Immature natural killer cell (primary cell): ENCODE measurements around the gene KRT6B. TPM values are rescaled to one million over a fixed set of nuclear protein-coding genes. Genes with fewer than 3 reads are reported as not detected.
A peak's percentile ranks its signal among the peaks of the same experiment; 100 is the strongest.
"Not testable (repeated sequence)": the region's sequence is repeated elsewhere in the genome, so short reads cannot be mapped to it uniquely, and the experiment has no call there.

Source experiments
- DNase-seq, 3 donors: peaks; one replicate each; pipeline ENCODE4 v3.0.0; 2022; ENCODE audit warnings: mixed read lengths in 1 of 3
- H3K27ac Mint-ChIP-seq, 6 donors: one replicate each; pipeline ENCODE4 v1.8.0; 2020; ENCODE audit warnings: mixed read lengths in 6 of 6, mild to moderate bottlenecking in 5 of 6, inconsistent platforms in 4 of 6, moderate library complexity in 3 of 6
- H3K27me3 Mint-ChIP-seq, 3 donors: one replicate each; pipeline ENCODE4 v1.8.0; 2020 to 2021; ENCODE audit warnings: low read depth in 3 of 3, mild to moderate bottlenecking in 3 of 3, mixed read lengths in 3 of 3, moderate library complexity in 3 of 3, inconsistent platforms in 1 of 3
- H3K36me3 Mint-ChIP-seq, 3 donors: one replicate each; pipeline ENCODE4 v1.8.0; 2020; ENCODE audit warnings: mixed read lengths in 3 of 3, inconsistent platforms in 2 of 3, mild to moderate bottlenecking in 2 of 3
- H3K4me1 Mint-ChIP-seq, 2 donors: one replicate each; pipeline ENCODE4 v1.8.0; 2020; ENCODE audit warnings: inconsistent platforms in 2 of 2, mild to moderate bottlenecking in 2 of 2, mixed read lengths in 2 of 2, moderate library complexity in 1 of 2
- H3K4me3 Mint-ChIP-seq, 5 donors: one replicate each; pipeline ENCODE4 v1.8.0; 2020; ENCODE audit warnings: mild to moderate bottlenecking in 5 of 5, mixed read lengths in 5 of 5, inconsistent platforms in 3 of 5, moderate library complexity in 3 of 5
- H3K9me3 Mint-ChIP-seq, 6 donors: one replicate each; pipeline ENCODE4 v1.8.0; 2020; ENCODE audit warnings: mild to moderate bottlenecking in 6 of 6, mixed read lengths in 6 of 6, inconsistent platforms in 4 of 6, moderate library complexity in 3 of 6
- polyA plus RNA-seq, 3 donors: library from polyadenylated mRNA; unstranded; fragments of 300-500 nt; fragmentation: Illumina TruSeq; gene quantifications; one replicate each; pipeline ENCODE4 v1.2.3, GENCODE V29; 2021

KRT6B gene
- polyA plus RNA-seq, 3 donors from 2014 or later, result 0.82 TPM; not detected in 2

- no peaks in the 10 kb centered on the region for H3K4me1 Mint-ChIP-seq
- H3K4me3 Mint-ChIP-seq, result no peak overlapping the region
- H3K9me3 Mint-ChIP-seq, result no peaks in the 10 kb centered on the region
- no peak overlapping the region for H3K27ac Mint-ChIP-seq
- no peaks in the 10 kb centered on the region for H3K36me3 Mint-ChIP-seq
- peaks cover 3 to 10% (median 4%) of the 10 kb centered on the region in 3 donors for H3K27me3 Mint-ChIP-seq
- DNase-seq, result no peak
Measured at GRCh38 chr12:52425466-52425865, 26.5 kb downstream of the KRT6B start.

DNA sequence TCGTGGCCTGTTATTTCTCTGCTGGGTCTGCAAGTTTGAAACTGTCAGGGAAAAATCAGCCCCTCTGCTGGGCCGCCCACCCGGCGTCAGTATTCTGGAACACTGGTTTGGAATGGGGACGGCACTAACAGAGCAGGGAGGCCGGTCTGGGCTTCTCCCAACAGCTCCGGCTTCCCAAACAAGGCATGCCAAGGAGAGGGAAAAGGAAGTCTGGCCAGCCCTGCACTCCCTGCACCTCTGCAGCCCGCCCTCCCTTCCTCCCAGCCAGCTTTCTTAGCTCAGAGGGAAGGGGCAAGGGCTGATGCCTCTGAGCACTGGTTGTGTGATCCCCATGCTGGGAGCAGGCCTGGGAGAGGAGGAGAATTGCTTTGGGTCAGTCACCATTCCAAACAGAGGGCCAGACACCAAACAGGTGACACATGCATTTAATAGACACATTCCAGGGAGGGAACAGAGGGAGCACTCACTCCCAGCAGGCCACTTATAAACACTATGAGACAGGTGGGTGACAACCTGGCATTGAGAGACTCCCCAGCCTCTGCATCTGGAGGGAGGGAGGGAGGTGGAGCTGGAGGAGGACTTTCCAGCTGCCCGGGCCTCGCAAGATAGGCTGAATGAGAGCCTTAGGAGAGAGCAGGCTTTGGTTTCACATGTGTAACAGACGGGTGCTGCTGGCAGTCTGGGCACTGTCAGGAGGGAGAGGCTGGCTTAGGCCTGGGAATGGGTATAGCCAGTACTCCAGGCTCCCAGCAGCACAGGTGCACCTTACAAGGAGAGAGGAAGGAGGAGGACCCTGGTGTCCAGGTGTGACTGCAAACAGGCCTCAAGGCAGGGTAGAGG is 28.1 kb downstream of the KRT6B start:
- Mint-ChIP-seq H3K4me1 (peaks cover 0 to 8% of the 10 kb centered on the region in 2 donors), H3K27ac (no peak overlapping the region), H3K4me3 (no peak overlapping the region), H3K36me3 (no peaks in the 10 kb centered on the region), H3K27me3 (peaks cover 2 to 12% (median 3%) of the 10 kb centered on the region in 3 donors), H3K9me3 (no peaks in the 10 kb centered on the region)
- no peak for DNase-seq

- Mint-ChIP-seq H3K9me3 (no peaks in the 10 kb centered on the region), H3K27me3 (peaks cover 2 to 12% (median 3%) of the 10 kb centered on the region in 3 donors), H3K4me1 (peaks cover 0 to 8% of the 10 kb centered on the region in 2 donors), H3K4me3 (no peak overlapping the region), H3K36me3 (no peaks in the 10 kb centered on the region), H3K27ac (peak overlapping the region in 1 of 6 donors; percentile 22)
- DNase-seq, result no peak
Measured at GRCh38 chr12:52423035-52423434, 28.9 kb downstream of the KRT6B start.

GRCh38 chr12:52419656-52420055 is 32.3 kb downstream of the KRT6B start:
- H3K27ac Mint-ChIP-seq, result no peak overlapping the region
- peaks cover 0 to 8% of the 10 kb centered on the region in 2 donors for H3K4me1 Mint-ChIP-seq
- H3K27me3 Mint-ChIP-seq, result peaks cover 4 to 12% (median 7%) of the 10 kb centered on the region in 3 donors
- DNase-seq, result no peak
- no peaks in the 10 kb centered on the region for H3K36me3 Mint-ChIP-seq
- H3K9me3 Mint-ChIP-seq, result no peaks in the 10 kb centered on the region
- no peak overlapping the region for H3K4me3 Mint-ChIP-seq

- DNase-seq, result no peak
- Mint-ChIP-seq H3K4me1 (peaks cover 0 to 8% of the 10 kb centered on the region in 2 donors), H3K27me3 (peaks cover 4 to 10% (median 9%) of the 10 kb centered on the region in 3 donors), H3K36me3 (no peaks in the 10 kb centered on the region), H3K9me3 (no peaks in the 10 kb centered on the region), H3K27ac (no peak overlapping the region), H3K4me3 (no peak overlapping the region)
Measured at GRCh38 chr12:52418576-52419110, 33.3 kb downstream of the KRT6B start.

DNA sequence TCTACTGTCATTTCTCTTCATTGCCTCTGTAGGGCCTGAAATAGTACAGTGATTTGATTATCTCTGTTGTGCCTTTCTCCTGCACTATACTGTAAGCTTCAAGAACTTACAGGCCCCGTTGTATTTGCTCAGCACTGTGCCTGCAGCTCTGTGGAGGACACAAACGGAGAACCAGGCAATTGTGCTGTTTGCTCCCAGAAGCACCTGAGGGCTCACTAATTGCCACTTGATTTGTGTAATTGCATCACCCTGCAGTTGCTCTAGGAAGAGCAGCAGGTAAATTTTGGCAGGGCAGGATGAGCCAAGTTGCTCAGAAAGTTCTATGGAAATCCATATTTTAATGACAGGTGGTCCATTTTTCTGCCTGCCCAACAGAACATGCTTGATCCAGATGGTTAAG is 34.2 kb downstream of the KRT6B start:
- no peaks in the 10 kb centered on the region for H3K36me3 Mint-ChIP-seq
- H3K9me3 Mint-ChIP-seq, result no peaks in the 10 kb centered on the region
- H3K4me1 Mint-ChIP-seq, result peaks cover 0 to 8% of the 10 kb centered on the region in 2 donors
- no peak overlapping the region for H3K27ac Mint-ChIP-seq
- DNase-seq, result no peak
- peaks cover 4 to 10% (median 9%) of the 10 kb centered on the region in 3 donors for H3K27me3 Mint-ChIP-seq
- H3K4me3 Mint-ChIP-seq, result no peak overlapping the region

- Mint-ChIP-seq H3K27ac (no peak overlapping the region), H3K4me1 (peaks cover 0 to 8% of the 10 kb centered on the region in 2 donors), H3K4me3 (no peak overlapping the region), H3K9me3 (no peaks in the 10 kb centered on the region), H3K36me3 (no peaks in the 10 kb centered on the region), H3K27me3 (peaks cover 4 to 10% (median 9%) of the 10 kb centered on the region in 3 donors)
- DNase-seq, result no peak
Measured at GRCh38 chr12:52416795-52417194, 35.2 kb downstream of the KRT6B start.

GRCh38 chr12:52415870-52416750 is 35.8 kb downstream of the KRT6B start:
- H3K27me3 Mint-ChIP-seq, result peaks cover 4 to 9% (median 6%) of the 10 kb centered on the region in 3 donors
- no peaks in the 10 kb centered on the region for H3K36me3 Mint-ChIP-seq
- no peak for DNase-seq
- no peak overlapping the region for H3K27ac Mint-ChIP-seq
- no peaks in the 10 kb centered on the region for H3K9me3 Mint-ChIP-seq
- peaks cover 0 to 8% of the 10 kb centered on the region in 2 donors for H3K4me1 Mint-ChIP-seq
- no peak overlapping the region for H3K4me3 Mint-ChIP-seq

- Mint-ChIP-seq H3K9me3 (no peaks in the 10 kb centered on the region), H3K27ac (peak overlapping the region in 1 of 6 donors; percentile 54), H3K4me1 (peaks cover 0 to 5% of the 10 kb centered on the region in 2 donors), H3K27me3 (peaks cover 4 to 7% (median 6%) of the 10 kb centered on the region in 3 donors), H3K4me3 (no peak overlapping the region), H3K36me3 (no peaks in the 10 kb centered on the region)
- no peak for DNase-seq
Measured at GRCh38 chr12:52414936-52415335, 37.0 kb downstream of the KRT6B start.

- no peaks in the 10 kb centered on the region for H3K9me3 Mint-ChIP-seq
- H3K36me3 Mint-ChIP-seq, result no peaks in the 10 kb centered on the region
- no peak for DNase-seq
- no peak overlapping the region for H3K4me3 Mint-ChIP-seq
- no peak overlapping the region for H3K27ac Mint-ChIP-seq
- no peaks in the 10 kb centered on the region for H3K4me1 Mint-ChIP-seq
- H3K27me3 Mint-ChIP-seq, result peaks cover 2 to 6% (median 5%) of the 10 kb centered on the region in 3 donors
Measured at GRCh38 chr12:52413782-52414345, 38.1 kb downstream of the KRT6B start.

- Mint-ChIP-seq H3K27ac (no peak overlapping the region), H3K27me3 (peaks cover 2 to 10% (median 5%) of the 10 kb centered on the region in 3 donors), H3K36me3 (no peaks in the 10 kb centered on the region), H3K9me3 (no peaks in the 10 kb centered on the region), H3K4me1 (no peaks in the 10 kb centered on the region), H3K4me3 (no peak overlapping the region)
- DNase-seq, result no peak
Measured at GRCh38 chr12:52413202-52413601, 38.7 kb downstream of the KRT6B start.

DNA sequence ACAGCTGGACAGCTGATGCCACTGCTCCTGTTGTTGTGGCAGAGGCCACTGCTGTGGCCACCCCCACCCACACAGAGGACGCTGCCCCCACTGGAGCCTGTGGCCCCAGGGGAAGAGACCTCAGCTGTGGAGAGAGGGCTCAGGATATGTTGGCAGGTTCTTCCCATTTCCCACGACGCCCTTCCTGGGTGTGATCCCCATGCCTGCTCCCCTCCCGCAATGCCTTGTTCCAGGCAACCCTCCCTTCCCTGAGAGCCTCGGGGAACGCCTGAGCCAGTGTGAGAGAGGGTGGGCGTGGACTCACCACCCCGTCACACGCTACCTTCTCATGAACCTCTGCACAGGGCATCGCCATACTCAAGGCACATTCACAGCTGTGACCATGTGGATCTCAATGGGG is 40.1 kb downstream of the KRT6B start:
- no peak overlapping the region for H3K4me3 Mint-ChIP-seq
- H3K4me1 Mint-ChIP-seq, result no peaks in the 10 kb centered on the region
- DNase-seq, result no peak

GRCh38 chr12:52410589-52411248 is 41.2 kb downstream of the KRT6B start:
- not testable (repeated sequence) for H3K27me3 Mint-ChIP-seq, H3K9me3 Mint-ChIP-seq, DNase-seq

More for the DNA sequence above, 40.1 kb downstream of the KRT6B start:
- Mint-ChIP-seq H3K27me3 (peaks cover 2 to 11% (median 5%) of the 10 kb centered on the region in 3 donors), H3K36me3 (no peaks in the 10 kb centered on the region), H3K9me3 (no peaks in the 10 kb centered on the region), H3K27ac (no peak overlapping the region)

More at GRCh38 chr12:52410589-52411248, 41.2 kb downstream of the KRT6B start:
- H3K4me3 Mint-ChIP-seq, H3K4me1 Mint-ChIP-seq, H3K36me3 Mint-ChIP-seq: not testable (repeated sequence)
- peak overlapping the region in 1 of 6 donors; percentile 12 for H3K27ac Mint-ChIP-seq
